Duodenal mucosa (tissue), 2 donors: ENCODE data around the gene LRRC41.

Experiments
- H3K27ac ChIP-seq: one replicate; pipeline ENCODE4 v1.7.0; 2013; ENCODE audit warnings: low read depth, low read length
- H3K27me3 ChIP-seq, 2 donors: one replicate each; pipeline ENCODE4 v1.7.0; 2013; ENCODE audit warnings: low read length in 2 of 2, control low read depth in 1 of 2; ENCODE audit not compliant: insufficient read depth in 2 of 2, control insufficient read depth in 1 of 2
- H3K36me3 ChIP-seq, 2 donors: one replicate each; pipeline ENCODE4 v1.7.0; 2013; ENCODE audit warnings: low read length in 2 of 2, control low read depth in 1 of 2; ENCODE audit not compliant: insufficient read depth in 2 of 2, control insufficient read depth in 1 of 2
- H3K4me1 ChIP-seq, 2 donors: one replicate each; pipeline ENCODE4 v1.7.0; 2013; ENCODE audit warnings: low read length in 2 of 2, control low read depth in 1 of 2; ENCODE audit not compliant: insufficient read depth in 2 of 2, control insufficient read depth in 1 of 2
- H3K4me3 ChIP-seq, 2 donors: one replicate each; pipeline ENCODE4 v1.7.0; 2013; ENCODE audit warnings: low read length in 2 of 2, low read depth in 1 of 2
- H3K9ac ChIP-seq, 2 donors: one replicate each; pipeline ENCODE4 v1.7.0; 2013; ENCODE audit warnings: low read length in 2 of 2, low read depth in 1 of 2
- H3K9me3 ChIP-seq, 2 donors: one replicate each; pipeline ENCODE4 v1.7.0; 2013; ENCODE audit warnings: low read length in 2 of 2, control low read depth in 1 of 2; ENCODE audit not compliant: control insufficient read depth in 1 of 2

The LRRC41 gene, protein sequence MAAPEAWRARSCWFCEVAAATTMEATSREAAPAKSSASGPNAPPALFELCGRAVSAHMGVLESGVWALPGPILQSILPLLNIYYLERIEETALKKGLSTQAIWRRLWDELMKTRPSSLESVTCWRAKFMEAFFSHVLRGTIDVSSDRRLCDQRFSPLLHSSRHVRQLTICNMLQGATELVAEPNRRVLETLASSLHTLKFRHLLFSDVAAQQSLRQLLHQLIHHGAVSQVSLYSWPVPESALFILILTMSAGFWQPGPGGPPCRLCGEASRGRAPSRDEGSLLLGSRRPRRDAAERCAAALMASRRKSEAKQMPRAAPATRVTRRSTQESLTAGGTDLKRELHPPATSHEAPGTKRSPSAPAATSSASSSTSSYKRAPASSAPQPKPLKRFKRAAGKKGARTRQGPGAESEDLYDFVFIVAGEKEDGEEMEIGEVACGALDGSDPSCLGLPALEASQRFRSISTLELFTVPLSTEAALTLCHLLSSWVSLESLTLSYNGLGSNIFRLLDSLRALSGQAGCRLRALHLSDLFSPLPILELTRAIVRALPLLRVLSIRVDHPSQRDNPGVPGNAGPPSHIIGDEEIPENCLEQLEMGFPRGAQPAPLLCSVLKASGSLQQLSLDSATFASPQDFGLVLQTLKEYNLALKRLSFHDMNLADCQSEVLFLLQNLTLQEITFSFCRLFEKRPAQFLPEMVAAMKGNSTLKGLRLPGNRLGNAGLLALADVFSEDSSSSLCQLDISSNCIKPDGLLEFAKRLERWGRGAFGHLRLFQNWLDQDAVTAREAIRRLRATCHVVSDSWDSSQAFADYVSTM

DNA sequence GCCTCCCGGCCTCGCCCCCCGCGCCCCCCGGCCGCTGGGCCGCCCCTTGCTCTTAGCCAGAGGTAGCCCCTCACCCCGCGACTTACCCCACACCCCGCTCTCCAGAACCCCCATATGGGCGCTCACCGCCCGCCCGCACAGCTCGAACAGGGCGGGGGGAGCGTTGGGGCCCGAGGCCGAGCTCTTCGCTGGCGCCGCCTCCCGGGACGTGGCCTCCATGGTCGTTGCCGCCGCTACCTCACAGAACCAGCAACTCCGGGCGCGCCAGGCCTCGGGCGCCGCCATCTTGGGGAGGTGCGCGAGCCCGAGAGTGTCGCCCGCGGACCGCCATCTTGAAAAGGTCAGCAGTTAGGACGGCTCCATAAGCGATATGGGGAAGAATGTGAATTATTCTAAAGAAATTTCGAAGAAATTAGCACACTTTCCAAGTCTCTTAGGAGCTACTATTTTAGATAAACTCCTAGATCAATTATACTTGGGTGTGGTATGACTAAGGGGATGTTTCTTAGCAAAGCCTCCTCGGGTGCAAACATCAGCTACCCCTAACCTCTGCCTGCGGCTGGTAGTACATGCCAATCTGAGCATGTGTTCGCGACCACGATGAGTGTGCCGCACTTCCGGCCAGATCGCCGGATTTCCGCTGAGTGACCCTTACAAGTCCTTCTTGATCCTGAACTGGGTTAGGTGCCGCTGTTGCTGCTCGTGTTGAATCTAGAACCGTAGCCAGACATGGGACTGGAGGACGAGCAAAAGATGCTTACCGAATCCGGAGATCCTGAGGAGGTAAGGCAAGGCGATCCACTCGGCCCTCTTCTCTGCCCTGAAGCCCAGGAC is at the start of gene LRRC41, which contains the start of gene UQCRH:
Gene LRRC41, minus strand, starts transcription at position 579 of the 834 bp plus-strand sequence. Its CDS starts 294 bp downstream, at position 285.
Gene UQCRH, plus strand, starts transcription at position 661 of the 834 bp plus-strand sequence. Its CDS starts 69 bp downstream, at position 730.
- no peaks in the 10 kb centered on the region for H3K27me3 ChIP-seq
- H3K9me3 ChIP-seq = no peaks in the 10 kb centered on the region
- peaks cover 0 to under 1% of the 10 kb centered on the region in 2 donors for H3K36me3 ChIP-seq
- H3K4me3 ChIP-seq = peak within 1 kb of the TSS; percentile 93
- H3K27ac ChIP-seq = peak within 1 kb of the TSS; percentile 94
- H3K4me1 ChIP-seq = peaks cover 28 to 29% of the 10 kb centered on the region in 2 donors
- H3K9ac ChIP-seq = peak within 1 kb of the TSS; percentile 94 to 98

DNA sequence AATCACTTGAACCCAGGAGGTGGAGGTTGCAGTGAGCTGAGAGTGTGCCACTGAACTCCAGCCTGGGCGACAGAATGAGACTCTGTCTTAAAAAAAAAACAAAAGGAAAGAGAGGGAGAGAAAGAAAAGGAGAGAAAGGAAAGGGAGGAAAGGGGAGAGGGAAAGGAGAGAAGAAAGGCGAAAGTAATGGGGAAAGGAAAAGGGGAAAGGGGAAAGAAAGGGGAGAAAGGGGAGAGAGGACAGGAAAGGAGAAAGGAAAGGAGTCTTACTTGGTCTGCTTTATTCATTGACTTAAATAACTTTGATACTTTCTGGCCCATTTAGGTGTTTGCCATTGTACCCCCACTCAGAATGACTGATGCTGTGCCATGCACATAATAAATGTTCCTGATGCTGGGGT is 48.9 kb upstream of the LRRC41 start:
- H3K27ac ChIP-seq = no peak overlapping the region
- peaks cover 18 to 55% of the 10 kb centered on the region in 2 donors for H3K36me3 ChIP-seq
- no peaks in the 10 kb centered on the region for H3K9me3 ChIP-seq
- no peak overlapping the region for H3K9ac ChIP-seq
- H3K27me3 ChIP-seq = no peaks in the 10 kb centered on the region
- H3K4me3 ChIP-seq = no peak overlapping the region
- no peaks in the 10 kb centered on the region for H3K4me1 ChIP-seq

DNA sequence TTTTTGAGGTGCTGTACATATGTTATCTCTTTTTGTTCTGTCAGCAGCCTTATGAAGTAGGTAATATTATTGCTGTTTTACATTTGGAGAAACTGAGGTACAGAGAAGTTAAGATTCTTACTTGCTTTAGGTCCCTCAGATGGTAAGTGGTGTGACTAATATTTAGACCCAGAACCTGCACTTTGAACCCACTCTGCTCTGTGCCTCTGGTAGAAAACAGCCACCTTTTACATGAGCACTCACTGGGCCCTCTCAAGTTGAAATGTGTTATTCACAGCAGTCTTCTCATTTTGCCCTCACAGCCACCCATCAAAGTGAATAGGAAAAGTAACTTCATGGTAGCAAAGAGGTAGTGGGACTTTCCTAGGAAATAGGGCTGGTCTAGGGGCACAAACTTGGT is 41.9 kb upstream of the LRRC41 start:
- Histone ChIP-seq H3K4me3 (no peak overlapping the region), H3K9ac (no peak overlapping the region), H3K36me3 (peaks cover 28 to 37% of the 10 kb centered on the region in 2 donors), H3K4me1 (peaks cover 8 to 10% of the 10 kb centered on the region in 2 donors), H3K27ac (no peak overlapping the region), H3K27me3 (no peaks in the 10 kb centered on the region), H3K9me3 (no peaks in the 10 kb centered on the region)

DNA sequence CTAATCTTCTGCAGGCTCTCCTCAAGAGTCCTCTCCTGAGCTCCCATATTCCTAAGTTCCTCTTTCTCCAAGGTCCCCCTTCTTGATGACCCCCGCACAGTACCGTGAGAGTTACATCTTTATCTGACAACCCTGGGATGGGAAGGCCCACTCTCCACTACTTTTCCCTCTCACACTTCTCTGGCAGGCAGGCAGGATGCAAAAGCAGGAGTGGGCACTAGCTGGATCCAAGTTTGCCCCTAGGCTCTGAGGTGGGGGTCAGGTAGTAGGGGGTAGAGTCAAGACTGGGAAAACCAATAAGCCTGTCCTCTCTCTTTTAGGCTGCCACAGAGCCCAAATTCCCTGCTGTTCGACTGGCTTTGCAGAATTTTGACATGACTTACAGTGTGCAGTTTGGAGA is 41.1 kb upstream of the LRRC41 start:
- no peaks in the 10 kb centered on the region for H3K9me3 ChIP-seq
- H3K27me3 ChIP-seq = no peaks in the 10 kb centered on the region
- H3K9ac ChIP-seq = no peak overlapping the region
- no peak overlapping the region for H3K27ac ChIP-seq
- H3K4me3 ChIP-seq = no peak overlapping the region
- H3K36me3 ChIP-seq = peaks cover 23 to 33% of the 10 kb centered on the region in 2 donors
- peaks cover 10 to 13% of the 10 kb centered on the region in 2 donors for H3K4me1 ChIP-seq

DNA sequence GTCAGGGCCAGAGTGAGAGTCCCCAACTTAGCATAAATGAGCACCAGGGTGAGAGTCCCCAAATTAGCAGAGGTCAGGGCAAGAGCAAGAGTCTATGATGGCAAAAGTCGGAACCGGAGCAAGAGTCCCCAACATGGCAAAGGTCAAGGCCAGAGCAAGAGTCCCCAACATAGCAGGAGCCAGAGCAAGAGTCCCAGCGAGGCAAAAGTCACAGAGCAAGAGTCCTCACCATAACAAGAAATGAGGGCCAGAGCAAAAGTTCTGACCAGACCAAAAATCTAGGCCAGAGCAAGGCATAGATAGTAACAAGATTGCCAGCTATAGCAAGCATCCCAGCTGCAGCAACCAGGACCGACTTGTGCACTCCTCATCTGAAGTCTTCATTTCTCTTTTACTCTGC is 40.3 kb upstream of the LRRC41 start:
- no peak overlapping the region for H3K9ac ChIP-seq
- peaks cover 20 to 30% of the 10 kb centered on the region in 2 donors for H3K36me3 ChIP-seq
- no peaks in the 10 kb centered on the region for H3K9me3 ChIP-seq
- H3K27ac ChIP-seq = no peak overlapping the region
- H3K27me3 ChIP-seq = no peaks in the 10 kb centered on the region
- peaks cover 11 to 13% of the 10 kb centered on the region in 2 donors for H3K4me1 ChIP-seq
- H3K4me3 ChIP-seq = no peak overlapping the region

DNA sequence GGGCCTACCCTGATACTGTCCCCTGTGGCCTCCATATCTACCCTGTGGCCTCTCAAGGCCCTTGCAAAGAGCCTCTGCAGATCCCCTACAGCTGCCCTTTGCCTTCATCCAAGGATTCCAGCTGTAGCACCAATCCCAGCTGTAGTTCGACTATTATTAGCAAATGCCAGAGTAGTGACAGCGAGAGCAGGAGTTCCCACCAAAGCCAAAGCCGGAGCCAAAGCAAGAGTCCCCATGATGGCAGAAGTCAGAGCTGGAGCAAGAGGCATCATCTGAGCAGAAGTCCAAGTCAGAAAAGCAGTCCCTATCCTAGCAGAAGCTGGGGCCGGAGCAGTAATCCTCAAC is 39.9 kb upstream of the LRRC41 start:
- Histone ChIP-seq H3K36me3 (peaks cover 20 to 30% of the 10 kb centered on the region in 2 donors), H3K9ac (no peak overlapping the region), H3K27ac (no peak overlapping the region), H3K4me1 (peaks cover 11 to 13% of the 10 kb centered on the region in 2 donors), H3K9me3 (no peaks in the 10 kb centered on the region), H3K4me3 (no peak overlapping the region), H3K27me3 (no peaks in the 10 kb centered on the region)

DNA sequence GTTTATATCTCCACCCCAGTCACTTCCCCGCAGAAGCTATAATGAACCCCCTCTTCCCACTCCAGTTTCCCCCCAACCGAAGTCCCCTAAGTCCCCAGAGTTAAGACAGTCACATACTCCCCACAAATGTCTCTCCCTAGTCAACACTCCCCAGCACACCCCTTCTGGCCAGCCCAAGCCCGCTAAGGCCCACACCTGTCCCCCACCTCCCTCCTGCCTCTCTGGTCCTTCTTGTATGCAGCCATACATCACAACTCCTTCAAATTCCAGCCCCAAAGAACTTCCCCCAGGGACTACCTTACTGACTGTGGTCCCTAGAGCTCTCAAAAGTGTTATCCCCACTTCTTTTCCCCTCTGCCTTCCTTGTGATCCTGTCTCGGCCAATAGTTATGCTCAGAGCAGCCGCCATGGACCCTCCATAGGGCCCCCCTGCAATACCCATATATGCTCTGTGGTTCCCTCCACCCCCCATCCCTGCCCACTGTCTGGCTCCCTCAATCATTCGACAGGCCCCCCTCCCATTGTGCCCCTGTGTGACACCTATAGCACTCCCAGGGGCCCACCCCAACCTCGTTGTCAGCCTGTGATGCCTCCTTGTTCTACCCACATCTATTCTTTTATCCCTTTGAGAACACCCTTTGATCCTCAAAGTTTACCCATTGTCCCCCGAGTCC is 39.4 kb upstream of the LRRC41 start:
- Histone ChIP-seq H3K9ac (no peak overlapping the region), H3K9me3 (no peaks in the 10 kb centered on the region), H3K36me3 (peaks cover 20 to 30% of the 10 kb centered on the region in 2 donors), H3K27me3 (no peaks in the 10 kb centered on the region), H3K4me3 (no peak overlapping the region), H3K4me1 (peaks cover 11 to 13% of the 10 kb centered on the region in 2 donors), H3K27ac (no peak overlapping the region)

DNA sequence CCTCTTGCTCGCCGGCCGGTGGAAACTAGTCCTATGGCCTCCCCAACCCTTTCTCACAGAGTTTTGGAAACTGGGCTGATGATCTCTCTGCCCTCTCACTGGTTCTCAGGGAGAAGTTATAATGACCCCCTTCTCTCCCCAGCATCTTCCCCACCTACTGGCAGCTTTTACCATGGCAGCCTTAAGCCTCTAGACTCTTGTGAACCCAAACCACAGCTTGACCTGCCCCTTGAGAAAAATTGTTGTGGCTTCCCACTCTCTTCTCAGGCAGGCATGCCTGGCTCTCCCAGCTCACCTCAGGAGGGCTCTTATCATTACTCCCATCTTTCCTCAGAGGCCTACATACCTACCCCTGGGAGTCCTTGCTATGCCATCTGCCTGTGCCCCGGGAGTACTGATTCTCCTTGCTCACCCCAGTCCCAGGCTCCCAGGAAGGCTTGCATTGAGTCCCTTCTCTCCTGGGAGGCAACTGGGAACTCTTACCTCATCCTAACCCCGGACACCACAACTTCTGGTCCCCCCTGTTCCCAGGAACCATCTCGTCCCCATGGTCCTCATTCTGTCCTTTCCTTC is 38.8 kb upstream of the LRRC41 start:
- Histone ChIP-seq H3K9ac (no peak overlapping the region), H3K36me3 (peaks cover 20 to 25% of the 10 kb centered on the region in 2 donors), H3K27me3 (no peaks in the 10 kb centered on the region)

More for the DNA sequence above, 38.8 kb upstream of the LRRC41 start:
- no peak overlapping the region for H3K27ac ChIP-seq
- no peaks in the 10 kb centered on the region for H3K9me3 ChIP-seq
- no peak overlapping the region for H3K4me3 ChIP-seq
- peaks cover 11 to 13% of the 10 kb centered on the region in 2 donors for H3K4me1 ChIP-seq
